HepG2 (cell line): ENCODE data around the gene FOXG1. TPM values are rescaled to one million over a fixed set of nuclear protein-coding genes. Genes with fewer than 3 reads are reported as not detected.
A peak's percentile ranks its signal among the peaks of the same experiment; 100 is the strongest.

Experiments
- ATAC-seq: fragments of 200-7000 bp; cut with Tn5 transposase; 3 replicates; pipeline ENCODE4 v1.9.1; 2020; ENCODE audit warnings: mild to moderate bottlenecking, moderate library complexity
- BruUV-seq: library from RNA; stranded (reverse); fragments of 400-500 nt; replicated peaks from 2 replicates; lab custom pipeline; 2021; lab: Mats Ljungman, UMichigan
- CTCF ChIA-PET: fragments of 300-600 bp; formaldehyde crosslinking; extraction: SDS; loops from one replicate; lab custom pipeline; 2021; ENCODE audit warnings: low total read pairs, inconsistent platforms, low intra/inter-chr PET ratio; lab: Yijun Ruan, JAX
- POLR2A ChIA-PET: fragments of 350-600 bp; sonication (Branson Sonifier 250); formaldehyde crosslinking; loops from one replicate; lab custom pipeline; 2020; ENCODE audit warnings: antibody characterized with exemption, inconsistent platforms; lab: Yijun Ruan, JAX
- DNase-seq: peaks from one replicate; pipeline ENCODE4 v3.0.0-alpha.2; 2015; ENCODE audit warnings: low spot score
- FAIRE-seq: peaks from 3 replicates; lab custom pipeline; 2011; peaks lifted over from hg19 to GRCh38; lab: Jason Lieb, UNC
- H2AFZ ChIP-seq: one replicate; pipeline ENCODE4 v1.6.1; 2011; ENCODE audit warnings: low read length, inconsistent platforms
- H3K27ac ChIP-seq: fragments of 300-600 bp; 3 replicates; pipeline ENCODE4 v1.8.0; 2011; ENCODE audit warnings: mixed run types, mild to moderate bottlenecking, mixed read lengths, low read length, inconsistent platforms; ENCODE audit not compliant: insufficient read depth; ENCODE audit errors: extremely low read length
- H3K27me3 ChIP-seq, 2 experiments: fragments of 200-600 bp in 1 of 2; 2 replicates in 1 of 2; 3 replicates in 1 of 2; pipeline versions ENCODE4 v1.6.0 to v1.8.0; 2011; ENCODE audit warnings: low read length in 2 of 2, mild to moderate bottlenecking in 2 of 2, moderate library complexity in 2 of 2, inconsistent platforms in 1 of 2; ENCODE audit not compliant: insufficient read depth in 2 of 2, control insufficient read depth in 1 of 2
- H3K36me3 ChIP-seq, 2 experiments: fragments of 200-600 bp in 1 of 2; replicated peaks in 1 of 2; 2 replicates in 1 of 2; 3 replicates in 1 of 2; pipeline versions ENCODE4 v1.5.1 to v1.8.0; 2011; ENCODE audit warnings: low read length in 2 of 2, inconsistent platforms in 1 of 2; ENCODE audit not compliant: insufficient read depth in 2 of 2, control insufficient read depth in 1 of 2
- H3K4me1 ChIP-seq: 2 replicates; pipeline ENCODE4 v1.5.1; 2012; ENCODE audit warnings: low read length, inconsistent platforms; ENCODE audit not compliant: insufficient read depth
- H3K4me2 ChIP-seq: 2 replicates; pipeline ENCODE4 v1.6.0; 2011; ENCODE audit warnings: low read depth, low read length, inconsistent platforms
- H3K4me3 ChIP-seq, 3 experiments: fragments of 200-600 bp in 1 of 3; sonication (generic), shearing (Covaris generic) in 1 of 3; replicated peaks in 1 of 3; 2 replicates each; pipeline ENCODE4 v1.5.1; 2011 to 2016; ENCODE audit warnings: low read length in 3 of 3, inconsistent platforms in 2 of 3, low read depth in 2 of 3, mild to moderate bottlenecking in 2 of 3, control low read depth in 1 of 3, mixed read lengths in 1 of 3; ENCODE audit not compliant: insufficient read depth in 1 of 3
- H3K79me2 ChIP-seq: one replicate; pipeline ENCODE4 v1.6.1; 2011; ENCODE audit warnings: low read length, inconsistent platforms; ENCODE audit not compliant: insufficient read depth
- H3K9ac ChIP-seq: 2 replicates; pipeline ENCODE4 v1.6.0; 2011; ENCODE audit warnings: mild to moderate bottlenecking, low read depth, low read length, inconsistent platforms; ENCODE audit not compliant: insufficient read depth
- H3K9me3 ChIP-seq: 2 replicates; pipeline ENCODE4 v1.5.1; 2012; ENCODE audit warnings: mild to moderate bottlenecking, low read length
- H4K20me1 ChIP-seq: 2 replicates; pipeline ENCODE4 v1.6.0; 2011; ENCODE audit warnings: inconsistent platforms, mild to moderate bottlenecking, low read length, moderate library complexity; ENCODE audit not compliant: insufficient read depth
- ADNP ChIP-seq: sonication (generic); formaldehyde crosslinking; IDR thresholded peaks from 2 replicates; pipeline ENCODE4 v1.4.0; 2020; ENCODE audit warnings: missing genetic modification reagents
- ELF3 ChIP-seq: IDR thresholded peaks from 2 replicates; pipeline ENCODE4 v1.6.1; 2016; ENCODE audit warnings: missing genetic modification reagents, missing compliant biosample characterization
- MAFF ChIP-seq: IDR thresholded peaks from 2 replicates; pipeline ENCODE4 v1.6.1; 2011; ENCODE audit warnings: low read depth, low read length, improper control_type of control experiment
- MAFK ChIP-seq, 2 experiments: IDR thresholded peaks in 1 of 2; conservative IDR thresholded peaks in 1 of 2; 2 replicates each; pipeline ENCODE4 v1.6.1; 2011; ENCODE audit warnings: improper control_type of control experiment in 2 of 2, low read length in 2 of 2
- PHB2 ChIP-seq: fragments of 450-650 bp; IDR thresholded peaks from 2 replicates; pipeline ENCODE4 v1.6.1; 2018; ENCODE audit not compliant: partially characterized antibody
- TBL1XR1 ChIP-seq: fragments of 150-350 bp; IDR thresholded peaks from 2 replicates; pipeline ENCODE4 v1.6.1; 2014; ENCODE audit warnings: borderline replicate concordance, low read length; ENCODE audit not compliant: partially characterized antibody
- ZNF577 ChIP-seq: sonication (generic); formaldehyde crosslinking; IDR thresholded peaks from 2 replicates; pipeline ENCODE4 v1.4.0; 2020; ENCODE audit warnings: mild to moderate bottlenecking, low read depth, missing genetic modification reagents, borderline replicate concordance
- ZNF605 ChIP-seq: sonication (generic); formaldehyde crosslinking; IDR thresholded peaks from 2 replicates; pipeline ENCODE4 v1.8.0; 2022; ENCODE audit warnings: mild to moderate bottlenecking, missing genetic modification reagents
- ZNF674 ChIP-seq: sonication (generic); formaldehyde crosslinking; IDR thresholded peaks from 2 replicates; pipeline ENCODE4 v1.5.0; 2020; ENCODE audit warnings: low read depth, mild to moderate bottlenecking, missing genetic modification reagents
- WGBS: methylation state at CpG from one replicate; pipeline ENCODE4 v1.1.6; 2017; ENCODE audit warnings: low lambda C conversion rate; 5-methylcytosine and 5-hydroxymethylcytosine counted together
- in situ Hi-C: cut with HindIII; loops from 2 replicates; pipeline ENCODE4 v1.10.0; 2017; ENCODE audit warnings: low pct_unique_long_range_greater_than_20kb; ENCODE audit not compliant: extremely low pct_ligation_motif_present
- intact Hi-C: fragments of 100-400 bp; cut with micrococcal nuclease; formaldehyde crosslinking; loops from one replicate; pipeline ENCODE4 v1.10.0; 2022; ENCODE audit not compliant: unreplicated experiment
- polyA plus RNA-seq, 8 experiments: library from polyadenylated mRNA; depleted of rRNA in 3 of 8; stranded (reverse) in 7 of 8; unstranded in 1 of 8; fragments of >200 nt; fragmentation: Illumina TruSeq in 4 of 8; extraction: Trizol in 4 of 8; gene quantifications; 2 replicates each; pipeline versions ENCODE4 v1.2.1 to v1.2.3, GENCODE V29; 2011 to 2016; ENCODE audit warnings: low read depth in 4 of 8, missing spikeins in 1 of 8, mixed read lengths in 1 of 8; ENCODE audit not compliant: insufficient read depth in 1 of 8
- total RNA-seq, 5 experiments: library from RNA; depleted of rRNA; stranded (reverse); fragments of >200 nt; fragmentation: Illumina TruSeq; extraction: Trizol; gene quantifications; 2 replicates each; pipeline ENCODE4 v1.2.3, GENCODE V29; 2016; ENCODE audit warnings: low read depth in 1 of 5
- TF ChIP-seq, protein P1 (sequence below): sonication (generic); formaldehyde crosslinking; IDR thresholded peaks from 2 replicates; pipeline ENCODE4 v1.8.0; 2022; ENCODE audit warnings: mild to moderate bottlenecking, missing genetic modification reagents, moderate library complexity
- TF ChIP-seq, protein P2 (sequence below): sonication (generic); formaldehyde crosslinking; IDR thresholded peaks from 2 replicates; pipeline ENCODE4 v1.8.0; 2022; ENCODE audit warnings: mild to moderate bottlenecking, missing genetic modification reagents, moderate library complexity
- TF ChIP-seq, protein P3 (sequence below): sonication (generic); formaldehyde crosslinking; IDR thresholded peaks from 2 replicates; pipeline ENCODE4 v1.5.0; 2020; ENCODE audit warnings: mild to moderate bottlenecking, missing genetic modification reagents
- TF ChIP-seq, protein P4 (sequence below): sonication (generic); formaldehyde crosslinking; IDR thresholded peaks from 2 replicates; pipeline ENCODE4 v1.8.1; 2023; ENCODE audit warnings: mild to moderate bottlenecking, missing genetic modification reagents

Gene FOXG1
- total and polyA plus RNA-seq, 2 of the 13 experiments (the other 11 are each of a cell fraction or from before 2014, with no cell fraction given): not detected

DNA sequence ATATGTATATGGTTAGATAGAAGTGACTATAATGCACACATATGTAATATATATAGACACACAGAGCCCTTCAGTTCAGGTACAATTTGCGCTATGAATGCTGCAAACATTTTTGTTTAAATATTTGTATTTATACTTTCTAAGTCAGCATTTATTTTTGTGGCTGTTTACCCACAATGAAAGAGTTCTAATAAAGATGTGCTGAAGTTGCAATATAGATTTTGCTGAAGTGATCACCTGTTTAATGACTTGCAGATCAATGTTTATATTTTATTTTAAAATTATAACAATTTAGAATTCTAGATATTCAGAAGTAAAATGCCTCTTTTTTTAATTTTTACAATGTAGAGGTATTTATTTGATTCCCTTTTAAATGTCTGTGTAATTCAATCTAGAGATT, 3.5 kb downstream of the FOXG1 start:
- H2AFZ ChIP-seq: no peak overlapping the region
- no peak overlapping the region for H3K4me3 ChIP-seq
- in situ Hi-C loops: no loop called here
- FAIRE-seq (no peak), DNase-seq (no peak), ATAC-seq (no peak)
- TF ChIP-seq MAFF: peak; percentile 87
- no peak for TF ChIP-seq ZNF674 (CRISPR knock-in tag)
- peak; percentile 70 to 84 for TF ChIP-seq MAFK (conservative IDR thresholded peaks at IDR 0.05 in 1 of 2, IDR thresholded peaks at IDR 0.05 in 1 of 2; ENCODE audit: low read length in 2 of 2)
- H3K4me1 ChIP-seq: no peaks in the 10 kb centered on the region
- H3K27me3 ChIP-seq: peaks cover 0 to 26% of the 10 kb centered on the region in 2 experiments; a peak in 2 of 5 replicates
- 31% methylated on average over 1 of the region's 1 CpG for WGBS
- no TSS peak for BruUV-seq
- intact Hi-C loops: no loop called here
- H3K27ac ChIP-seq: no peak overlapping the region
- H3K4me2 ChIP-seq: no peak overlapping the region
- H3K79me2 ChIP-seq: no peaks in the 10 kb centered on the region
- no peaks in the 10 kb centered on the region for H3K36me3 ChIP-seq
- peaks cover 9% of the 10 kb centered on the region for H3K9me3 ChIP-seq
- ChIA-PET POLR2A (no interaction called here), CTCF (no interaction called here)
- H4K20me1 ChIP-seq: no peaks in the 10 kb centered on the region
- no peak overlapping the region for H3K9ac ChIP-seq

DNA sequence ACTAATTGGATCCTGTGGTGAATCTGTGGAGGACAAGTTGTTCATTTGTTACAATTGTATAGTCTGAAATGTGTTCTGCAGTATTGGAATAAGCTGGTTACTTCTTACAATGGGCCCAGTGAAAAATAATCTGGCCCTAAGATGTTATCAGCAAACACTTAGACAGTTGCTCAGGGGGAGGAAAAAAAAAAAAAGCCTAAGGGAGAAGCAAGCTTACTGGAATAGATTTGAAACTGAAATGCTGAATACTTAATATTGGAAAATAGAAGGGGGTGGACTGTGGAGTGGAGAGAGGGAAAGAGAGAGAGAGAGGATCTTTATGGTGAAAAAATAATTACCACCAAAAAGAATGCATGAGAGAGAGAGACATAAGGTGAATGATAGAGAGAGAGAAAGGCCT, 4.0 kb downstream of the FOXG1 start:
- Histone ChIP-seq H3K4me1 (no peaks in the 10 kb centered on the region), H3K79me2 (no peaks in the 10 kb centered on the region), H4K20me1 (no peaks in the 10 kb centered on the region), H3K27me3 (peaks cover 0 to 21% of the 10 kb centered on the region in 2 experiments; a peak in 2 of 5 replicates), H3K9ac (no peak overlapping the region), H2AFZ (no peak overlapping the region), H3K4me3 (no peak overlapping the region), H3K36me3 (no peaks in the 10 kb centered on the region), H3K9me3 (peaks cover 9% of the 10 kb centered on the region), H3K4me2 (no peak overlapping the region), H3K27ac (no peak overlapping the region)
- no peak for DNase-seq
- BruUV-seq: no TSS peak
- in situ Hi-C loops: no loop called here
- no peak for ATAC-seq
- intact Hi-C loops: no loop called here
- ChIA-PET POLR2A (no interaction called here), CTCF (no interaction called here)
- no peak for FAIRE-seq
- TF ChIP-seq, protein P1, sequence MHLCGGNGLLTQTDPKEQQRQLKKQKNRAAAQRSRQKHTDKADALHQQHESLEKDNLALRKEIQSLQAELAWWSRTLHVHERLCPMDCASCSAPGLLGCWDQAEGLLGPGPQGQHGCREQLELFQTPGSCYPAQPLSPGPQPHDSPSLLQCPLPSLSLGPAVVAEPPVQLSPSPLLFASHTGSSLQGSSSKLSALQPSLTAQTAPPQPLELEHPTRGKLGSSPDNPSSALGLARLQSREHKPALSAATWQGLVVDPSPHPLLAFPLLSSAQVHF (CRISPR knock-in tag): no peak
- TF ChIP-seq ADNP (CRISPR knock-in tag) (no peak), PHB2 (no peak), ELF3 (no peak), TBL1XR1 (no peak), ZNF577 (CRISPR knock-in tag) (no peak), ZNF605 (CRISPR knock-in tag) (no peak)
- TF ChIP-seq, protein P2, sequence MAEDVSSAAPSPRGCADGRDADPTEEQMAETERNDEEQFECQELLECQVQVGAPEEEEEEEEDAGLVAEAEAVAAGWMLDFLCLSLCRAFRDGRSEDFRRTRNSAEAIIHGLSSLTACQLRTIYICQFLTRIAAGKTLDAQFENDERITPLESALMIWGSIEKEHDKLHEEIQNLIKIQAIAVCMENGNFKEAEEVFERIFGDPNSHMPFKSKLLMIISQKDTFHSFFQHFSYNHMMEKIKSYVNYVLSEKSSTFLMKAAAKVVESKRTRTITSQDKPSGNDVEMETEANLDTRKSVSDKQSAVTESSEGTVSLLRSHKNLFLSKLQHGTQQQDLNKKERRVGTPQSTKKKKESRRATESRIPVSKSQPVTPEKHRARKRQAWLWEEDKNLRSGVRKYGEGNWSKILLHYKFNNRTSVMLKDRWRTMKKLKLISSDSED (CRISPR knock-in tag): no peak
- TF ChIP-seq, protein P3, sequence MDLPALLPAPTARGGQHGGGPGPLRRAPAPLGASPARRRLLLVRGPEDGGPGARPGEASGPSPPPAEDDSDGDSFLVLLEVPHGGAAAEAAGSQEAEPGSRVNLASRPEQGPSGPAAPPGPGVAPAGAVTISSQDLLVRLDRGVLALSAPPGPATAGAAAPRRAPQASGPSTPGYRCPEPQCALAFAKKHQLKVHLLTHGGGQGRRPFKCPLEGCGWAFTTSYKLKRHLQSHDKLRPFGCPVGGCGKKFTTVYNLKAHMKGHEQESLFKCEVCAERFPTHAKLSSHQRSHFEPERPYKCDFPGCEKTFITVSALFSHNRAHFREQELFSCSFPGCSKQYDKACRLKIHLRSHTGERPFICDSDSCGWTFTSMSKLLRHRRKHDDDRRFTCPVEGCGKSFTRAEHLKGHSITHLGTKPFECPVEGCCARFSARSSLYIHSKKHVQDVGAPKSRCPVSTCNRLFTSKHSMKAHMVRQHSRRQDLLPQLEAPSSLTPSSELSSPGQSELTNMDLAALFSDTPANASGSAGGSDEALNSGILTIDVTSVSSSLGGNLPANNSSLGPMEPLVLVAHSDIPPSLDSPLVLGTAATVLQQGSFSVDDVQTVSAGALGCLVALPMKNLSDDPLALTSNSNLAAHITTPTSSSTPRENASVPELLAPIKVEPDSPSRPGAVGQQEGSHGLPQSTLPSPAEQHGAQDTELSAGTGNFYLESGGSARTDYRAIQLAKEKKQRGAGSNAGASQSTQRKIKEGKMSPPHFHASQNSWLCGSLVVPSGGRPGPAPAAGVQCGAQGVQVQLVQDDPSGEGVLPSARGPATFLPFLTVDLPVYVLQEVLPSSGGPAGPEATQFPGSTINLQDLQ: no peak
- TF ChIP-seq, protein P4, sequence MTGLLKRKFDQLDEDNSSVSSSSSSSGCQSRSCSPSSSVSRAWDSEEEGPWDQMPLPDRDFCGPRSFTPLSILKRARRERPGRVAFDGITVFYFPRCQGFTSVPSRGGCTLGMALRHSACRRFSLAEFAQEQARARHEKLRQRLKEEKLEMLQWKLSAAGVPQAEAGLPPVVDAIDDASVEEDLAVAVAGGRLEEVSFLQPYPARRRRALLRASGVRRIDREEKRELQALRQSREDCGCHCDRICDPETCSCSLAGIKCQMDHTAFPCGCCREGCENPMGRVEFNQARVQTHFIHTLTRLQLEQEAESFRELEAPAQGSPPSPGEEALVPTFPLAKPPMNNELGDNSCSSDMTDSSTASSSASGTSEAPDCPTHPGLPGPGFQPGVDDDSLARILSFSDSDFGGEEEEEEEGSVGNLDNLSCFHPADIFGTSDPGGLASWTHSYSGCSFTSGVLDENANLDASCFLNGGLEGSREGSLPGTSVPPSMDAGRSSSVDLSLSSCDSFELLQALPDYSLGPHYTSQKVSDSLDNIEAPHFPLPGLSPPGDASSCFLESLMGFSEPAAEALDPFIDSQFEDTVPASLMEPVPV: no peak
